IMR-90 (cell line): ENCODE measurements around the gene KAZN. TPM values are rescaled to one million over a fixed set of nuclear protein-coding genes. Genes with fewer than 3 reads are reported as not detected.

Source experiments
- ATAC-seq: fragments of 200-7000 bp; cut with Tn5 transposase; 2 replicates; pipeline ENCODE4 v1.9.1; 2020; ENCODE audit warnings: low read depth, mild to moderate bottlenecking, moderate library complexity
- BruUV-seq: library from RNA; stranded (reverse); fragments of 400-500 nt; replicated peaks from 2 replicates; lab custom pipeline; 2021; lab: Mats Ljungman, UMichigan
- CTCF ChIA-PET: fragments of 300-600 bp; formaldehyde crosslinking; extraction: SDS; loops from one replicate; lab custom pipeline; 2021; ENCODE audit warnings: antibody characterized with exemption; lab: Yijun Ruan, JAX
- POLR2A ChIA-PET: fragments of 300-600 bp; sonication (Branson Sonifier 250); formaldehyde crosslinking; loops from one replicate; lab custom pipeline; 2022; ENCODE audit warnings: antibody characterized with exemption; ENCODE audit not compliant: unreplicated experiment; lab: Charles Lee
- DNase-seq: peaks from one replicate; pipeline ENCODE4 v3.0.0; 2013
- H2AFZ ChIP-seq: replicated peaks from 2 replicates; pipeline ENCODE3; 2013; ENCODE audit warnings: low read length, mild to moderate bottlenecking; ENCODE audit not compliant: poor library complexity
- H2AK5ac ChIP-seq: 2 replicates; pipeline ENCODE4 v1.6.1; 2013; ENCODE audit warnings: low read depth, low read length, inconsistent platforms
- H2AK9ac ChIP-seq: replicated peaks from 2 replicates; pipeline ENCODE3; 2013; ENCODE audit warnings: mild to moderate bottlenecking, low read depth, low read length, moderate library complexity; ENCODE audit not compliant: poor library complexity
- H2BK120ac ChIP-seq: 2 replicates; pipeline ENCODE4 v1.6.1; 2013; ENCODE audit warnings: low read depth, low read length, inconsistent platforms
- H2BK15ac ChIP-seq: 3 replicates; pipeline ENCODE4 v1.6.1; 2013; ENCODE audit warnings: low read depth, low read length, inconsistent platforms
- H2BK20ac ChIP-seq: 2 replicates; pipeline ENCODE4 v1.6.1; 2013; ENCODE audit warnings: low read depth, mild to moderate bottlenecking, inconsistent platforms, low read length, moderate library complexity
- H2BK5ac ChIP-seq: 2 replicates; pipeline ENCODE4 v1.6.1; 2013; ENCODE audit warnings: mild to moderate bottlenecking, low read depth, low read length, inconsistent platforms; ENCODE audit not compliant: poor library complexity, severe bottlenecking
- H3K14ac ChIP-seq: replicated peaks from 2 replicates; pipeline ENCODE4 v1.6.1; 2013; ENCODE audit warnings: low read depth, low read length, inconsistent platforms
- H3K18ac ChIP-seq: 2 replicates; pipeline ENCODE4 v1.6.1; 2013; ENCODE audit warnings: low read depth, low read length, control low read depth
- H3K23ac ChIP-seq: 2 replicates; pipeline ENCODE4 v1.6.1; 2013; ENCODE audit warnings: low read depth, low read length, inconsistent platforms
- H3K27ac ChIP-seq: 2 replicates; pipeline ENCODE4 v1.5.1; 2013; ENCODE audit warnings: mild to moderate bottlenecking, control low read depth, low read length; ENCODE audit not compliant: insufficient read depth
- H3K27me3 ChIP-seq: 2 replicates; pipeline ENCODE4 v1.6.1; 2013; ENCODE audit warnings: low read length; ENCODE audit not compliant: control insufficient read depth, insufficient read depth
- H3K36me3 ChIP-seq: 2 replicates; pipeline ENCODE4 v1.6.1; 2013; ENCODE audit warnings: low read length, mixed read lengths; ENCODE audit not compliant: control insufficient read depth, insufficient read depth
- H3K4ac ChIP-seq: 2 replicates; pipeline ENCODE4 v1.6.1; 2013; ENCODE audit warnings: low read depth, low read length, inconsistent platforms
- H3K4me1 ChIP-seq: 2 replicates; pipeline ENCODE4 v1.6.1; 2013; ENCODE audit warnings: low read length, mixed read lengths; ENCODE audit not compliant: control insufficient read depth, insufficient read depth
- H3K4me2 ChIP-seq: 2 replicates; pipeline ENCODE4 v1.6.1; 2013; ENCODE audit warnings: low read depth, mild to moderate bottlenecking, control low read depth, low read length, moderate library complexity
- H3K4me3 ChIP-seq: 2 replicates; pipeline ENCODE4 v1.5.1; 2013; ENCODE audit warnings: low read depth, mild to moderate bottlenecking, control low read depth, low read length, moderate library complexity; ENCODE audit not compliant: insufficient read depth
- H3K56ac ChIP-seq: 2 replicates; pipeline ENCODE4 v1.6.1; 2013; ENCODE audit warnings: low read length, inconsistent platforms; ENCODE audit not compliant: insufficient read depth; ENCODE audit errors: extremely low read depth
- H3K79me1 ChIP-seq, 2 experiments: 2 replicates each; pipeline ENCODE4 v1.6.1; 2013; ENCODE audit warnings: low read length in 2 of 2, inconsistent platforms in 1 of 2, low read depth in 1 of 2
- H3K9ac ChIP-seq: 2 replicates; pipeline ENCODE4 v1.6.1; 2013; ENCODE audit warnings: low read depth, low read length, control low read depth
- H3K9me1 ChIP-seq: 2 replicates; pipeline ENCODE4 v1.6.1; 2013; ENCODE audit warnings: low read length, inconsistent platforms; ENCODE audit not compliant: insufficient read depth
- H3K9me3 ChIP-seq: 2 replicates; pipeline ENCODE4 v1.6.1; 2013; ENCODE audit warnings: low read length; ENCODE audit not compliant: control insufficient read depth, insufficient read depth
- H4K20me1 ChIP-seq: 2 replicates; pipeline ENCODE4 v1.6.1; 2013; ENCODE audit warnings: low read length, inconsistent platforms; ENCODE audit not compliant: insufficient read depth
- H4K5ac ChIP-seq: 2 replicates; pipeline ENCODE4 v1.6.1; 2013; ENCODE audit warnings: mild to moderate bottlenecking, low read depth, low read length, control low read depth
- H4K8ac ChIP-seq, 2 experiments: 2 replicates each; pipeline ENCODE4 v1.6.1; 2013; ENCODE audit warnings: low read depth in 2 of 2, low read length in 2 of 2, control low read depth in 1 of 2, inconsistent platforms in 1 of 2
- H4K91ac ChIP-seq: 2 replicates; pipeline ENCODE4 v1.6.1; 2013; ENCODE audit warnings: low read depth, low read length, inconsistent platforms; ENCODE audit not compliant: insufficient read depth
- BHLHE40 ChIP-seq: fragments of 150-350 bp; IDR thresholded peaks from 2 replicates; pipeline ENCODE4 v1.6.1; 2016; ENCODE audit warnings: mild to moderate bottlenecking, low read depth, low read length
- CEBPB ChIP-seq: IDR thresholded peaks from 2 replicates; pipeline ENCODE4 v1.6.1; 2012; ENCODE audit warnings: low read depth, low read length, improper control_type of control experiment
- CHD1 ChIP-seq: IDR thresholded peaks from 2 replicates; pipeline ENCODE4 v1.6.1; 2012; ENCODE audit warnings: low read depth, low read length, improper control_type of control experiment
- FOS ChIP-seq: fragments of 150-350 bp; IDR thresholded peaks from 2 replicates; pipeline ENCODE4 v1.6.1; 2016; ENCODE audit warnings: low read depth, low read length
- MAFK ChIP-seq: IDR thresholded peaks from 2 replicates; pipeline ENCODE4 v1.6.1; 2012; ENCODE audit warnings: low read depth, low read length, improper control_type of control experiment
- MAZ ChIP-seq: IDR thresholded peaks from 2 replicates; pipeline ENCODE4 v1.6.1; 2012; ENCODE audit warnings: low read depth, mild to moderate bottlenecking, low read length, improper control_type of control experiment, moderate library complexity, borderline replicate concordance
- MXI1 ChIP-seq: IDR thresholded peaks from 2 replicates; pipeline ENCODE4 v1.6.1; 2012; ENCODE audit warnings: low read depth, mild to moderate bottlenecking, low read length, moderate library complexity, borderline replicate concordance
- NFE2L2 ChIP-seq: fragments of 150-350 bp; IDR thresholded peaks from 2 replicates; pipeline ENCODE4 v1.6.1; 2016; ENCODE audit warnings: low read depth, mild to moderate bottlenecking, low read length
- POLR2A ChIP-seq: IDR thresholded peaks from 2 replicates; pipeline ENCODE4 v1.6.1; 2012; ENCODE audit warnings: mild to moderate bottlenecking, low read depth, low read length
- RAD21 ChIP-seq: IDR thresholded peaks from 2 replicates; pipeline ENCODE4 v1.6.1; 2012; ENCODE audit warnings: low read length, improper control_type of control experiment
- RCOR1 ChIP-seq: IDR thresholded peaks from 2 replicates; pipeline ENCODE4 v1.6.1; 2012; ENCODE audit warnings: mild to moderate bottlenecking, low read length, improper control_type of control experiment; ENCODE audit not compliant: insufficient replicate concordance
- RFX5 ChIP-seq: IDR thresholded peaks from 2 replicates; pipeline ENCODE4 v1.8.0; 2012; ENCODE audit warnings: low read depth, mild to moderate bottlenecking, low read length, moderate library complexity
- SMC3 ChIP-seq: fragments of 150-350 bp; IDR thresholded peaks from 2 replicates; pipeline ENCODE4 v1.6.1; 2016; ENCODE audit warnings: low read depth, mild to moderate bottlenecking, antibody characterized with exemption, low read length, moderate library complexity
- WGBS, 2 experiments: methylation state at CpG; one replicate each; pipeline versions ENCODE4 v1.1.5 to v1.1.7; 2013; ENCODE audit warnings: missing lambda C conversion rate in 2 of 2; ENCODE audit not compliant: insufficient read length in 1 of 2; ENCODE audit errors: extremely low coverage in 2 of 2; 5-methylcytosine and 5-hydroxymethylcytosine counted together
- dilution Hi-C: fragments of 300-500 bp; cut with HindIII; formaldehyde crosslinking; loops from one replicate; pipeline ENCODE4 v1.14.3; 2018; ENCODE audit warnings: low sequenced_read_pairs; ENCODE audit not compliant: unreplicated experiment
- in situ Hi-C: fragments of 300-500 bp; cut with MboI; formaldehyde crosslinking; loops from 3 replicates; pipeline ENCODE4 v1.14.3; 2019; ENCODE audit warnings: low sequenced_read_pairs, inconsistent platforms, mixed read lengths
- intact Hi-C: fragments of 100-400 bp; cut with micrococcal nuclease; formaldehyde crosslinking; loops from 2 replicates; pipeline ENCODE4 v1.10.0; 2022
- polyA plus RNA-seq, 3 experiments: library from polyadenylated mRNA; depleted of rRNA; stranded (reverse); fragments of >200 nt; gene quantifications; 2 replicates each; pipeline ENCODE4 v1.2.3, GENCODE V29; 2012; ENCODE audit warnings: low replicate concordance in 1 of 3
- total RNA-seq: library from RNA; depleted of rRNA; stranded (reverse); fragments of >200 nt; gene quantifications from 2 replicates; pipeline ENCODE4 v1.2.3, GENCODE V29; 2012
- TF ChIP-seq, protein P1 (sequence below): fragments of 150-350 bp; IDR thresholded peaks from 2 replicates; pipeline ENCODE4 v1.6.1; 2016; ENCODE audit warnings: low read depth, mild to moderate bottlenecking, low read length, moderate library complexity, borderline replicate concordance
- TF ChIP-seq, protein P2 (sequence below): fragments of 150-350 bp; IDR thresholded peaks from 2 replicates; pipeline ENCODE4 v1.6.1; 2017; ENCODE audit warnings: mild to moderate bottlenecking, antibody characterized with exemption, low read length, low read depth

The KAZN gene
- total and polyA plus RNA-seq, 2 of the 4 experiments (the other 2 are of a cell fraction) = 5.2 to 10.5 TPM

DNA sequence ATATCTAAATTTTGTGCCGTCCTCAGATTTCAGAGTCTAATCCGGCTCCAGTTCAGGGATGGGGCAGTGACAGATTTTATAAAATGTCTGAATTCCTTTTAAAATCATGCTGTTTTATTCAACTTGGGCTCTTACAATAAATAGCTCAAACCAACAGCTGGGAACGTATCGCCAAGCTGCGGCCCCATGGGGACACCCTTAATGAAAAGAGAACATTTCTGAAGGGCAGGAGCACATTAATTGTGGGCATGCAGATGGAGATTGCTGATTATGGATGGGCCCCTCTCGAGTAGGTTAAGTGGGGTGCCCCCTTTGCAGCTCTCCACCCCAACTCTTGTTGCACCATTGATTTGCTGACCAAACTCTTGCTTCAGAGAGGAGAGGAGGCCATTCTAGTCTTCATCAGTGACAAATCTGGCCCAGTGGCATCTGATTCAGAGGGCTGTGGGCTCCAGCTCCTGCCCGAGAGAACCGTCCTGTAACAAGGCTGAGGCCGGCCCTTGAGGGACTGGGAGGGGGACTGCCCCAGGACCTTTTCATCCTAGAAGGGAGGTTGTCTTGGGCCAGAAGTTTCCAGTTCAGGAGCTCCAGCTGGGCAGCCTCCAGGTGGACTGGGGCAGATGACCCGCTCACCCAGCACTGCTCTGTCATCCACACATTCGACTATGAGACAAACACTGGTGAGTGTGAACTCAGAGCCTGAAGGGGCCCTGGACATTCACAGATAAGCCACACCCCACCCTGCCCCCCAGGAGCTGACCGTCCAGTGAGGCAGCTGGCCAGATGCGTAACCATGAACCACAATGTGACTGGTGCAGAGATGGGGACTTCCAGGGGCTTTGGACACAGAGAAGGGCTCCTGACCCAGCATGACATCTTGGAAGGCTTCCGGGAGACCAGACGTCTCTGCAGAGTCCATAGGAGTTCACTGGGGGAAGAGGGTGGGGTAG lies 500.0 kb downstream of the KAZN start:
- Histone ChIP-seq H3K18ac (no peak overlapping the region), H4K8ac (no peak overlapping the region), H2AK5ac (no peak overlapping the region), H3K79me1 (no peaks in the 10 kb centered on the region), H3K4me1 (no peaks in the 10 kb centered on the region), H3K27ac (no peak overlapping the region), H2BK20ac (no peak overlapping the region), H3K23ac (no peak overlapping the region), H3K56ac (no peak overlapping the region), H2BK15ac (no peak overlapping the region), H4K20me1 (no peaks in the 10 kb centered on the region), H3K14ac (no peak overlapping the region), H2BK5ac (no peak overlapping the region), H2AK9ac (no peak overlapping the region), H4K5ac (no peak overlapping the region), H3K4me3 (no peak overlapping the region), H4K91ac (no peak overlapping the region), H2AFZ (no peak overlapping the region), H3K36me3 (no peaks in the 10 kb centered on the region), H3K9me1 (no peaks in the 10 kb centered on the region), H2BK120ac (no peak overlapping the region), H3K4me2 (no peak overlapping the region), H3K9ac (no peak overlapping the region), H3K9me3 (no peaks in the 10 kb centered on the region), H3K27me3 (peaks cover 23% of the 10 kb centered on the region; the same call in 1 of the 2 replicates), H3K4ac (no peak overlapping the region)
- TF ChIP-seq MAZ (no peak), NFE2L2 (no peak), CHD1 (no peak), RAD21 (no peak), FOS (no peak), CEBPB (no peak), MAFK (no peak), POLR2A (no peak), SMC3 (no peak), RFX5 (no peak), RCOR1 (no peak), BHLHE40 (no peak), MXI1 (no peak)
- TF ChIP-seq, protein P1, sequence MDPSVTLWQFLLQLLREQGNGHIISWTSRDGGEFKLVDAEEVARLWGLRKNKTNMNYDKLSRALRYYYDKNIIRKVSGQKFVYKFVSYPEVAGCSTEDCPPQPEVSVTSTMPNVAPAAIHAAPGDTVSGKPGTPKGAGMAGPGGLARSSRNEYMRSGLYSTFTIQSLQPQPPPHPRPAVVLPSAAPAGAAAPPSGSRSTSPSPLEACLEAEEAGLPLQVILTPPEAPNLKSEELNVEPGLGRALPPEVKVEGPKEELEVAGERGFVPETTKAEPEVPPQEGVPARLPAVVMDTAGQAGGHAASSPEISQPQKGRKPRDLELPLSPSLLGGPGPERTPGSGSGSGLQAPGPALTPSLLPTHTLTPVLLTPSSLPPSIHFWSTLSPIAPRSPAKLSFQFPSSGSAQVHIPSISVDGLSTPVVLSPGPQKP = no peak
- TF ChIP-seq, protein P2, sequence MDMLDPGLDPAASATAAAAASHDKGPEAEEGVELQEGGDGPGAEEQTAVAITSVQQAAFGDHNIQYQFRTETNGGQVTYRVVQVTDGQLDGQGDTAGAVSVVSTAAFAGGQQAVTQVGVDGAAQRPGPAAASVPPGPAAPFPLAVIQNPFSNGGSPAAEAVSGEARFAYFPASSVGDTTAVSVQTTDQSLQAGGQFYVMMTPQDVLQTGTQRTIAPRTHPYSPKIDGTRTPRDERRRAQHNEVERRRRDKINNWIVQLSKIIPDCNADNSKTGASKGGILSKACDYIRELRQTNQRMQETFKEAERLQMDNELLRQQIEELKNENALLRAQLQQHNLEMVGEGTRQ = no peak
- in situ Hi-C loops (no loop called here), intact Hi-C loops (no loop called here), dilution Hi-C loops (no loop called here)
- ChIA-PET POLR2A (interaction anchor here (0.5 kb wide), 1 partner anchor 9 kb away, joined by 8 read pairs; no protein-coding TSS in a partner anchor), CTCF (interaction anchor here (0.5 to 0.6 kb wide), 2 partner anchors 409 to 1368 kb away, joined by 3 read pairs; no protein-coding TSS in a partner anchor)
- no peak for DNase-seq
- no TSS peak for BruUV-seq
- 90% methylated on average over 2 of the region's 15 CpGs; no CpG with 5 or more reads in 1 of the 2 experiments for WGBS, 2 experiments
- ATAC-seq = no peak
